Measurements from ENCODE around the gene EEFSEC. TPM values are rescaled to one million over a fixed set of nuclear protein-coding genes. Genes with fewer than 3 reads are reported as not detected.

Gene EEFSEC
- total and polyA plus RNA-seq, 2 experiments from 2014 or later: 10.1 to 16.2 TPM

GRCh38 chr3:128218548-128219257, 65.4 kb downstream of the EEFSEC start (continued):
- TF ChIP-seq ZNF462 (CRISPR knock-in tag; IDR thresholded peaks at IDR 0.05) (no peak), EZH2phosphoT487 (IDR thresholded peaks at IDR 0.05; ENCODE audit: unreplicated experiment) (no peak), STAT1 (IDR thresholded peaks at IDR 0.05; ENCODE audit: unreplicated experiment) (no peak), POLR2AphosphoS5 (IDR thresholded peaks at IDR 0.05; ENCODE audit: low read depth) (no peak), ZNF114 (CRISPR knock-in tag; IDR thresholded peaks at IDR 0.05) (no peak)

GRCh38 chr3:128221328-128221727, 68.0 kb downstream of the EEFSEC start:
- peaks cover 6% of the 10 kb centered on the region for H3K4me1 Mint-ChIP-seq
- peaks cover 23% of the 10 kb centered on the region for H3K36me3 Mint-ChIP-seq (ENCODE audit: low read depth)
- DNase-seq (ENCODE audit: low spot score) (no peak), ATAC-seq (no peak)
- no peak overlapping the region for H3K27ac Mint-ChIP-seq
- peaks cover 12% of the 10 kb centered on the region for H3K27me3 Mint-ChIP-seq (ENCODE audit: insufficient read depth, low read depth, poor library complexity)
- peaks cover 4% of the 10 kb centered on the region; the same call in 1 of the 2 replicates for H4K20me1 ChIP-seq (replicated peaks; ENCODE audit: insufficient read depth)
- no peaks in the 10 kb centered on the region for H3K27me3 ChIP-seq (ENCODE audit: insufficient read depth)
- no peak overlapping the region for H2AFZ ChIP-seq
- H3F3A ChIP-seq (replicated peaks; ENCODE audit: low read depth): no peaks in the 10 kb centered on the region
- H3K36me3 ChIP-seq (ENCODE audit: insufficient read depth): peaks cover 12% of the 10 kb centered on the region; the same call in 1 of the 2 replicates
- no peak overlapping the region for H3K4me3 Mint-ChIP-seq
- H3K4me2 ChIP-seq: no peak overlapping the region
- peaks cover under 1% of the 10 kb centered on the region; the same call in 1 of the 2 replicates for H3K4me1 ChIP-seq (ENCODE audit: insufficient read depth)
- H3K79me2 ChIP-seq (replicated peaks; ENCODE audit: insufficient read depth): no peaks in the 10 kb centered on the region
- H3K9me2 ChIP-seq (ENCODE audit: insufficient read depth): no peaks in the 10 kb centered on the region
- no peak overlapping the region for H3K27ac ChIP-seq (ENCODE audit: low read depth)
- no peak overlapping the region for H3K4me3 ChIP-seq
- H3K9me3 Mint-ChIP-seq: peaks cover 35% of the 10 kb centered on the region
- TF ChIP-seq ZNF331 (CRISPR knock-in tag; IDR thresholded peaks at IDR 0.05; ENCODE audit: low read depth): no peak
- no peak for TF ChIP-seq ZNF114 (CRISPR knock-in tag; IDR thresholded peaks at IDR 0.05)
- TF ChIP-seq JUNB (IDR thresholded peaks at IDR 0.05; ENCODE audit: unreplicated experiment): no peak
- no peak for TF ChIP-seq CTCF (conservative IDR thresholded peaks at IDR 0.05; ENCODE audit: low read depth in 2 of 2)
- no peak for TF ChIP-seq STAT1 (IDR thresholded peaks at IDR 0.05; ENCODE audit: unreplicated experiment)
- no peak for TF ChIP-seq EZH2phosphoT487 (IDR thresholded peaks at IDR 0.05; ENCODE audit: unreplicated experiment)
- no peak for TF ChIP-seq ETS1 (IDR thresholded peaks at IDR 0.05)
- TF ChIP-seq REST (IDR thresholded peaks at IDR 0.05; ENCODE audit: unreplicated experiment): no peak
